HEK293T (cell line): Measurements from ENCODE around the gene TMEM161B.
A peak's percentile ranks its signal among the peaks of the same experiment; 100 is the strongest.
"Not testable (repeated sequence)": the region's sequence is repeated elsewhere in the genome, so short reads cannot be mapped to it uniquely, and the experiment has no call there.

ENCODE experiments used
- CTCF ChIA-PET: fragments of 350-600 bp; formaldehyde crosslinking; extraction: SDS; loops from one replicate; lab custom pipeline; 2021; ENCODE audit warnings: antibody characterized with exemption, inconsistent platforms; lab: Yijun Ruan, JAX
- POLR2A ChIA-PET: fragments of 350-600 bp; formaldehyde crosslinking; extraction: SDS; loops from one replicate; lab custom pipeline; 2020; ENCODE audit warnings: antibody characterized with exemption, inconsistent platforms; lab: Yijun Ruan, JAX
- DNase-seq: peaks from one replicate; pipeline ENCODE4 v3.0.0; 2012; ENCODE audit warnings: mixed read lengths; ENCODE audit errors: extremely low spot score
- ARNT ChIP-seq: fragments of 450-650 bp; IDR thresholded peaks from 2 replicates; pipeline ENCODE4 v1.6.1; 2017; ENCODE audit warnings: mild to moderate bottlenecking
- BHLHE40 ChIP-seq: fragments of 450-650 bp; IDR thresholded peaks from 2 replicates; pipeline ENCODE4 v1.6.1; 2016; ENCODE audit warnings: mild to moderate bottlenecking, moderate library complexity, borderline replicate concordance
- CTBP1 ChIP-seq: fragments of 450-650 bp; IDR thresholded peaks from 2 replicates; pipeline ENCODE4 v1.6.1; 2016; ENCODE audit warnings: borderline replicate concordance
- ELF4 ChIP-seq: fragments of 450-650 bp; IDR thresholded peaks from 2 replicates; pipeline ENCODE4 v1.6.1; 2017; ENCODE audit warnings: antibody characterized with exemption
- FOXA1 ChIP-seq: fragments of 450-650 bp; IDR thresholded peaks from 2 replicates; pipeline ENCODE4 v1.6.1; 2016; ENCODE audit warnings: mild to moderate bottlenecking
- FOXK2 ChIP-seq: fragments of 450-650 bp; IDR thresholded peaks from 2 replicates; pipeline ENCODE4 v1.6.1; 2016; ENCODE audit warnings: mild to moderate bottlenecking
- FOXM1 ChIP-seq: fragments of 450-650 bp; IDR thresholded peaks from 2 replicates; pipeline ENCODE4 v1.6.1; 2017; ENCODE audit warnings: mild to moderate bottlenecking, borderline replicate concordance
- HDGF ChIP-seq: fragments of 450-650 bp; IDR thresholded peaks from 2 replicates; pipeline ENCODE4 v1.6.1; 2017; ENCODE audit warnings: antibody characterized with exemption, borderline replicate concordance
- L3MBTL2 ChIP-seq: fragments of 450-650 bp; conservative IDR thresholded peaks from 2 replicates; pipeline ENCODE4 v1.6.1; 2016; ENCODE audit warnings: mild to moderate bottlenecking
- LEF1 ChIP-seq: fragments of 450-650 bp; IDR thresholded peaks from 2 replicates; pipeline ENCODE4 v1.6.1; 2017; ENCODE audit warnings: mild to moderate bottlenecking, borderline replicate concordance
- NFRKB ChIP-seq: fragments of 450-650 bp; IDR thresholded peaks from 2 replicates; pipeline ENCODE4 v1.6.1; 2016; ENCODE audit warnings: mild to moderate bottlenecking, moderate library complexity
- SP1 ChIP-seq: fragments of 450-650 bp; IDR thresholded peaks from 2 replicates; pipeline ENCODE4 v1.6.1; 2017
- SUZ12 ChIP-seq: fragments of 450-650 bp; IDR thresholded peaks from 2 replicates; pipeline ENCODE4 v1.6.1; 2016; ENCODE audit warnings: mild to moderate bottlenecking
- TARDBP ChIP-seq: fragments of 450-650 bp; IDR thresholded peaks from 2 replicates; pipeline ENCODE4 v1.6.1; 2016
- ZNF384 ChIP-seq: fragments of 450-650 bp; IDR thresholded peaks from 2 replicates; pipeline ENCODE4 v1.6.1; 2016
- TF ChIP-seq, protein P1 (sequence below): fragments of 450-650 bp; IDR thresholded peaks from 2 replicates; pipeline ENCODE4 v1.6.1; 2016

Gene TMEM161B

DNA sequence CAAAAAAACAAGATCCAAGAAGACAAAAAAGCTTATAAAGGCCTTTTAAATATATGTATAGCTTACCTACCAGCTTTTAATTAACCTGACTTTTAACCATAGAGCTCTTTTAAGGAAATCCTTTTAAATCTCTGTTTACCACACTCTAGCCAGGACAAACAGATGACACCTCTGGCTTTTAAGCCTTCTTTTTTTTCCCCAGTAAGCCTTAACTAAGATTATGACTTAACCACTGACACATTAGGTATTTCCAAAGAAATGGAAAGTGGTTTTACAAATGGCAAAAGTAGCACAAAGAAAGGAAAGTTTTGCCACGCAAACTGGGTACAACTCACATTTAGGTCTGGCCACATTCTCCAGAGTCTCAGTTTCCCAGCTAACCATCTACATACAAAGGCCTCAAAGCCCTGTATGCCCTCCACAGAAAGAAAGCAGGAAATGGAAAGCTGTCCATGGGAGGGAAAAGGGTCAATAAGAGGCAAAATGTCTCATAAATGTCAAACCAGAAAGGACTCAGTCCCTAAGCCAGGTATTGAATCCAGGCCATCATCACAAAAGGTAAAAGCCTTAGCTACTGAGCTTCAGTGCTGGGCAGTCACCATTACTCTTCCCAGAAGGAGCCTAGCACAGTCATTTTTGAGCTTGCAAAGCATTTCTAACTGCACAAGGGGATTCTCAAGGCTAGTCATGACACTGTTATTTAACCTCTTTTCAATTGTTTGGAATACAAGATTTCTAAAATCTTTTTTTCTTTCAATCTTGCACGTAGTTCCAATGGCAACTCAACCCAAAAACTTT, 19.7 kb downstream of the TMEM161B start:
- DNase-seq: no peak
- CTCF ChIA-PET: interaction anchor here (0.7 kb wide), 2 partner anchors 11 to 827 kb away, joined by 3 to 5 read pairs; no protein-coding TSS in a partner anchor
- POLR2A ChIA-PET: interaction anchor here (0.6 kb wide), 1 partner anchor 420 kb away, joined by 3 read pairs; no protein-coding TSS in a partner anchor
- TF ChIP-seq TARDBP (no peak), ZNF384 (no peak), ARNT (no peak), HDGF (no peak), LEF1 (no peak), FOXM1 (no peak), BHLHE40 (no peak), FOXA1 (no peak)
- TF ChIP-seq, protein P1, sequence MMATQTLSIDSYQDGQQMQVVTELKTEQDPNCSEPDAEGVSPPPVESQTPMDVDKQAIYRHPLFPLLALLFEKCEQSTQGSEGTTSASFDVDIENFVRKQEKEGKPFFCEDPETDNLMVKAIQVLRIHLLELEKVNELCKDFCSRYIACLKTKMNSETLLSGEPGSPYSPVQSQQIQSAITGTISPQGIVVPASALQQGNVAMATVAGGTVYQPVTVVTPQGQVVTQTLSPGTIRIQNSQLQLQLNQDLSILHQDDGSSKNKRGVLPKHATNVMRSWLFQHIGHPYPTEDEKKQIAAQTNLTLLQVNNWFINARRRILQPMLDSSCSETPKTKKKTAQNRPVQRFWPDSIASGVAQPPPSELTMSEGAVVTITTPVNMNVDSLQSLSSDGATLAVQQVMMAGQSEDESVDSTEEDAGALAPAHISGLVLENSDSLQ: no peak

DNA sequence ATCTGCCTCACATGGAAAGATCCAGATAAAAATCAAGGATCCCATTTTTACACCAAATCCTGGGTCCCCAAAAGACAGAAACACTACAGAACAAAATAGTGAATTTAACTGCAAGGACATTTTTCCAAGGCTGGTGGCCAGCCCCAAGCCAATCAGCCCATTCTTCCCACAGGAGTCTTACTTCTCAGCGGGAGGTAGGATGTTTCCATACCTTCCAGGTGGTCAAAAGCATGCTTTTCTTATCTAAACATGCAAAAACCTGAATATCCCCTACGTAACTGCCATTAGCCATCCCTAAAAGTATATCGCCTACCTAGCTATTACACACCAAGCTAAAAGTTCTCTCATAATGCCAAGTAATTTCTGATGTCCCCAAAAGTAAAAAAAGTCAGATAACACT, 20.6 kb downstream of the TMEM161B start:
- ChIA-PET POLR2A (no interaction called here), CTCF (no interaction called here)
- DNase-seq: no peak
- TF ChIP-seq ELF4: no peak
- no peak for TF ChIP-seq FOXK2
- TF ChIP-seq HDGF: no peak
- TF ChIP-seq TARDBP: no peak
- TF ChIP-seq LEF1: no peak
- TF ChIP-seq BHLHE40: no peak
- no peak for TF ChIP-seq FOXM1
- TF ChIP-seq ZNF384: no peak
- no peak for TF ChIP-seq ARNT

DNA sequence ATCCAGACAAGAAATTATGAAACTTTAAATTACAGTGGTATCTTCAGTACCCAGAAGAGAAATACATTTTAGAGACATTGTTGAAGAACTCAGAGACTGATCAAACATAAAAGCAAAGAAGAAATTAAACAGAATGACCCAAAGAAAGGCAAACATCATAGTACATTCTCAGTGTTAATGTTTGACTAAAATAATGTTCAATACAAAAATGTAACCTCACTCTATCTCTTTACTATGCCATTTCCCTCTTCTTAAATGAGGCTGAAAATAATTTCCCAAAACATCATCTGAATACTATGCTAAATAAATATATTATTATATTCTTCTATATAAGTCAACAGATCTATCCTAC, 22.8 kb downstream of the TMEM161B start:
- ChIA-PET CTCF (no interaction called here), POLR2A (no interaction called here)

DNA sequence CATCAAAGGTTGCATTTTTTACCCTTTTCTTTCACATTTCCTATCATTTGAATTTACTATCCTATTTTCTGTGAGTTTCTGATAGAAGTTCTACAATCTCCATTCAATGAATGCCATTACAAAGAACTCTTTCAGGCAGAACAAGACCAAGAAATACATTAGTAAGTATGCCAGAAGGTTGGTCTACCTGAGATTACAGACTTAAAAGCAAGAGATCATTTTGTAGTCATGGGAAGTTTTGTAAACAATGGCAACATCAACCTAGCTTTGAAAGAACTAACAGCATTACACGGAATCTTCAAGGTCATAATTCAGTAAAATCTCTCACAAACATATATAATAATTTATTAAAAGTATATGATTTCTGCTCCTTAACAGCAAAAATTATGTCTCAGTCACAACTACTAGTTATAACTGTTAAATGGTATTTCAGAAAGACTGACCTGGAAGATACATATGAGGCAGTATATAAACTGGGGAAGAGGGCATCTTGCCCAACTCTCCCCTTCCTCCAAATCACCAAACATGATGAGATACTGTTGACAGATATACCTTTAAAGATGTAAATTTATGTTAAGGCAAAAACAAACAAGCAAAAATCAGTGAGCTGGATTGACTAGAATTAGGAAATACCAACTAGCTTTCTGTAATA, 23.3 kb downstream of the TMEM161B start:
- CTCF ChIA-PET: no interaction called here
- no peak for DNase-seq
- POLR2A ChIA-PET: no interaction called here
- TF ChIP-seq SP1: no peak
- no peak for TF ChIP-seq BHLHE40
- no peak for TF ChIP-seq ZNF384
- no peak for TF ChIP-seq NFRKB
- TF ChIP-seq LEF1: no peak
- no peak for TF ChIP-seq ELF4
- no peak for TF ChIP-seq SUZ12
- no peak for TF ChIP-seq ARNT
- TF ChIP-seq, protein P1: no peak
- TF ChIP-seq FOXA1: no peak
- TF ChIP-seq FOXM1: no peak
- TF ChIP-seq FOXK2: no peak
- no peak for TF ChIP-seq L3MBTL2
- no peak for TF ChIP-seq HDGF
- TF ChIP-seq CTBP1: no peak
- no peak for TF ChIP-seq TARDBP

More for the DNA sequence above, 22.8 kb downstream of the TMEM161B start:
- TF ChIP-seq SUZ12 (no peak), ZNF384 (no peak), CTBP1 (no peak), ELF4 (no peak)
- DNase-seq: no peak

DNA sequence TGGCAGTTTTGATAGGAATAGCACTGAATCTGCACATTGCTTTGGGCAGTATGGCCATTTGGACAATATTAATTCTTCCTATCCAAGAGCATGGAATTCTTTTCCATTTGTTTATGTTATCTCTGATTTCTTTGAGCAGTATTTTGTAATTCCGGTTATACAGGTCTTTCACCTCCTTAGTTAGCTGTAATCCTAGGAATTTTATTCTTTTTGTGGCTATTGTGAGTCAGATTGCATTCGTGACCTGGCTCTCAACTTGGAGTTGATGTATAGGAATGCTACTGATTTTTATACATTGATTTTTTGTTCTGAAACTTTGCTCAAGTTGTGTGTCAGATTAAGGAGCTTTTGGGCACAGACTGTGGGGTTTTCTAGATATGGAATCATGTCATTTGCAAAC, 24.0 kb downstream of the TMEM161B start:
- ChIA-PET POLR2A (interaction anchor here (0.9 kb wide), 1 partner anchor 28 kb away, joined by 3 read pairs; no protein-coding TSS in a partner anchor), CTCF (no interaction called here)
- TF ChIP-seq ARNT: no peak
- TF ChIP-seq SUZ12: no peak
- TF ChIP-seq LEF1: no peak
- no peak for TF ChIP-seq CTBP1
- no peak for TF ChIP-seq ZNF384
- no peak for TF ChIP-seq FOXK2
- TF ChIP-seq FOXA1: no peak
- TF ChIP-seq, protein P1: no peak
- DNase-seq: no peak

DNA sequence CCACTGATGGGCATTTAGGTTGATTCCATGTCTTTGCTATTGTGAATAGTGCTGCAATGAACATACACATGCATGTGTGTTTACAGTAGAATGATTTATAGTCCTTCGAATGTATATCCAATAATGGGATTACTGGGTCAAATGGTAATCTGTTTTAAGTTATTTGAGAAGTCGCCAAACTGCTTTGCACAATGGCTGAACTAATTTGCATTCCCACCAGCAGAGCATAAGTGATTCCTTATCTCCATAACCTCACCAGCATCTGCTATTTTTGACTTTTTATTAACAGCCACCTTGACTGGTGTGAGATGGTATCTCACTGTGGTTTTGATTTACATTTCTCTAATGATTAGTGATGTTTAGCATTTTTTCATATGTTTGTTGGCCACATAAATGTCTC, 25.2 kb downstream of the TMEM161B start:
- POLR2A ChIA-PET: interaction anchor here (0.9 kb wide), 1 partner anchor 30 kb away, joined by 3 read pairs; no protein-coding TSS in a partner anchor
- CTCF ChIA-PET: not testable (repeated sequence)

More for the DNA sequence above, 25.2 kb downstream of the TMEM161B start:
- TF ChIP-seq LEF1 (peak; percentile 35; the same call in 1 of the 2 replicates), ZNF384 (0 out of 2 replicates have a peak, but pooled peaks have one; percentile 30), ARNT (peak; percentile 48), CTBP1 (peak; percentile 90), FOXA1 (peak; percentile 54; the same call in 1 of the 2 replicates), TARDBP (0 out of 2 replicates have a peak, but pooled peaks have one; percentile 32), FOXK2 (0 out of 2 replicates have a peak, but pooled peaks have one; percentile 38)
- TF ChIP-seq, protein P1: peak; percentile 91
- not testable (repeated sequence) for DNase-seq
